GM12878 (cell line): ENCODE measurements around the gene BICRAL.

Source experiments
- GABPA ChIP-seq: IDR thresholded peaks from 2 replicates; pipeline ENCODE4 v1.6.1; 2014; ENCODE audit warnings: antibody characterized with exemption, low read depth, mild to moderate bottlenecking, inconsistent platforms
- GATAD2B ChIP-seq: fragments of 450-650 bp; conservative IDR thresholded peaks from 2 replicates; pipeline ENCODE4 v1.6.1; 2017; ENCODE audit warnings: low read depth, mild to moderate bottlenecking, moderate library complexity
- HDGF ChIP-seq: fragments of 450-650 bp; IDR thresholded peaks from 2 replicates; pipeline ENCODE4 v1.6.1; 2016; ENCODE audit warnings: antibody characterized with exemption
- POLR2A ChIP-seq: IDR thresholded peaks from 2 replicates; pipeline ENCODE4 v1.6.1; 2011; ENCODE audit warnings: low read depth, mild to moderate bottlenecking, low read length
- ZNF24 ChIP-seq: fragments of 450-650 bp; IDR thresholded peaks from 2 replicates; pipeline ENCODE4 v1.6.1; 2017; ENCODE audit warnings: antibody characterized with exemption, mild to moderate bottlenecking
- TF ChIP-seq, protein P1 (sequence below): IDR thresholded peaks from 2 replicates; pipeline ENCODE4 v1.6.1; 2012; ENCODE audit warnings: low read depth, low read length, improper control_type of control experiment
- TF ChIP-seq, protein P2 (sequence below), 3 experiments: IDR thresholded peaks in 2 of 3; conservative IDR thresholded peaks in 1 of 3; 2 replicates each; pipeline ENCODE4 v1.5.1; 2011; ENCODE audit warnings: low read depth in 3 of 3, low read length in 3 of 3, mild to moderate bottlenecking in 3 of 3, control low read depth in 2 of 3, moderate library complexity in 2 of 3, inconsistent platforms in 1 of 3, mixed read lengths in 1 of 3; ENCODE audit not compliant: control insufficient read depth in 2 of 3, insufficient read depth in 1 of 3; ENCODE audit errors: extremely low read depth in 1 of 3

DNA sequence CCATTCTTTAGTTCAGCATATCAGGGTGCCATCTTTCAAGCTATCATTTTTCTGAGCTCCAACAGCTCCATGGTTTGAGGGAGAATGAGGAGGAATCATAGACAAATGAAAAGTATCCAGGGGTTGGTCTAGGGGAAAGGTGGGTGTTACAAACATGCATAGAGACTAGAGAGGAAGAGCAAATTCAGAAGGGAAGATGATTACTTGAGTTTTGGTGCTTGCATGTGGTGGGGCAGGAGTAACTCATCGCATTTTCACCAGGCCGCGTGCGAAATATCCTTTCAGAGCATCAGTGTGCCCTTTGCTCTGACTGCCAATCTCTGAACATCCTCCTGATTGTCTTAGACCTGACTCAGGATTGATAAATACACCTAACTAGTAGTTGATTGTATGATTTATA, 7.7 kb upstream of the BICRAL start:
- TF ChIP-seq, protein P1, sequence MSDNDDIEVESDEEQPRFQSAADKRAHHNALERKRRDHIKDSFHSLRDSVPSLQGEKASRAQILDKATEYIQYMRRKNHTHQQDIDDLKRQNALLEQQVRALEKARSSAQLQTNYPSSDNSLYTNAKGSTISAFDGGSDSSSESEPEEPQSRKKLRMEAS: no peak
- TF ChIP-seq, protein P2, sequence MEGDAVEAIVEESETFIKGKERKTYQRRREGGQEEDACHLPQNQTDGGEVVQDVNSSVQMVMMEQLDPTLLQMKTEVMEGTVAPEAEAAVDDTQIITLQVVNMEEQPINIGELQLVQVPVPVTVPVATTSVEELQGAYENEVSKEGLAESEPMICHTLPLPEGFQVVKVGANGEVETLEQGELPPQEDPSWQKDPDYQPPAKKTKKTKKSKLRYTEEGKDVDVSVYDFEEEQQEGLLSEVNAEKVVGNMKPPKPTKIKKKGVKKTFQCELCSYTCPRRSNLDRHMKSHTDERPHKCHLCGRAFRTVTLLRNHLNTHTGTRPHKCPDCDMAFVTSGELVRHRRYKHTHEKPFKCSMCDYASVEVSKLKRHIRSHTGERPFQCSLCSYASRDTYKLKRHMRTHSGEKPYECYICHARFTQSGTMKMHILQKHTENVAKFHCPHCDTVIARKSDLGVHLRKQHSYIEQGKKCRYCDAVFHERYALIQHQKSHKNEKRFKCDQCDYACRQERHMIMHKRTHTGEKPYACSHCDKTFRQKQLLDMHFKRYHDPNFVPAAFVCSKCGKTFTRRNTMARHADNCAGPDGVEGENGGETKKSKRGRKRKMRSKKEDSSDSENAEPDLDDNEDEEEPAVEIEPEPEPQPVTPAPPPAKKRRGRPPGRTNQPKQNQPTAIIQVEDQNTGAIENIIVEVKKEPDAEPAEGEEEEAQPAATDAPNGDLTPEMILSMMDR (IDR thresholded peaks at IDR 0.05 in 2 of 3, conservative IDR thresholded peaks at IDR 0.05 in 1 of 3; ENCODE audit: control insufficient read depth in 2 of 3, extremely low read depth in 1 of 3, insufficient read depth in 1 of 3, low read depth in 3 of 3, low read length in 3 of 3): no peak
- TF ChIP-seq POLR2A: no peak
- no peak for TF ChIP-seq GABPA
- no peak for TF ChIP-seq HDGF
- no peak for TF ChIP-seq GATAD2B
- no peak for TF ChIP-seq ZNF24
